SK-N-SH (cell line): ENCODE measurements around the gene XXYLT1. TPM values are rescaled to one million over a fixed set of nuclear protein-coding genes. Genes with fewer than 3 reads are reported as not detected.

Source experiments
- CTCF ChIA-PET: fragments of 300-600, 350-600 bp; formaldehyde crosslinking; extraction: SDS; loops from one replicate; lab custom pipeline; 2021; lab: Yijun Ruan, JAX
- POLR2A ChIA-PET: fragments of 350-600 bp; sonication (Branson Sonifier 250); formaldehyde crosslinking; extraction: SDS; loops from one replicate; lab custom pipeline; 2020; ENCODE audit warnings: antibody characterized with exemption, inconsistent platforms; lab: Yijun Ruan, JAX
- DNase-seq: peaks from one replicate; pipeline ENCODE4 v3.0.0; 2012
- H2AFZ ChIP-seq: fragments of 200-600 bp; sonication (generic); 2 replicates; pipeline ENCODE4 v1.8.1; 2016; ENCODE audit warnings: antibody characterized with exemption, mild to moderate bottlenecking, low read depth
- H3F3A ChIP-seq: fragments of 200-600 bp; sonication (generic); replicated peaks from 2 replicates; pipeline ENCODE3; 2016; ENCODE audit warnings: antibody characterized with exemption, mild to moderate bottlenecking; ENCODE audit not compliant: insufficient read depth
- H3K27ac ChIP-seq, 2 experiments: fragments of 200-500 bp in 1 of 2; fragments of 200-600 bp in 1 of 2; sonication (Bioruptor generic) in 1 of 2; sonication (generic), shearing (Covaris generic) in 1 of 2; 2 replicates each; pipeline versions ENCODE4 v1.5.1 to v1.6.1; 2014 to 2016; ENCODE audit warnings: low read depth in 2 of 2, inconsistent platforms in 1 of 2, low read length in 1 of 2, mild to moderate bottlenecking in 1 of 2, mixed read lengths in 1 of 2
- H3K27me3 ChIP-seq: fragments of 200-600 bp; sonication (generic), shearing (Covaris generic); 2 replicates; pipeline ENCODE4 v1.6.1; 2016; ENCODE audit warnings: mixed run types; ENCODE audit not compliant: insufficient read depth
- H3K36me3 ChIP-seq, 2 experiments: fragments of 200-500 bp in 1 of 2; fragments of 200-600 bp in 1 of 2; sonication (Bioruptor generic) in 1 of 2; sonication (generic) in 1 of 2; replicated peaks in 1 of 2; 2 replicates each; pipeline versions ENCODE3 to v1.5.1; 2014 to 2016; ENCODE audit warnings: low read length in 1 of 2, mild to moderate bottlenecking in 1 of 2; ENCODE audit not compliant: insufficient read depth in 2 of 2, control insufficient read depth in 1 of 2
- H3K4me1 ChIP-seq, 2 experiments: fragments of 200-500 bp in 1 of 2; fragments of 200-600 bp in 1 of 2; sonication (Bioruptor generic) in 1 of 2; sonication (generic), shearing (Covaris generic) in 1 of 2; 2 replicates each; pipeline versions ENCODE4 v1.5.1 to v1.6.1; 2014 to 2016; ENCODE audit warnings: low read depth in 1 of 2, low read length in 1 of 2, mixed run types in 1 of 2; ENCODE audit not compliant: insufficient read depth in 2 of 2, control insufficient read depth in 1 of 2
- H3K4me2 ChIP-seq: fragments of 200-600 bp; sonication (generic), shearing (Covaris generic); 2 replicates; pipeline ENCODE4 v1.6.1; 2017; ENCODE audit warnings: mixed run types
- H3K4me3 ChIP-seq, 2 experiments: fragments of 200-500 bp in 1 of 2; fragments of 200-600 bp in 1 of 2; sonication (Bioruptor generic) in 1 of 2; sonication (generic), shearing (Covaris generic) in 1 of 2; 2 replicates each; pipeline versions ENCODE4 v1.5.1 to v1.8.1; 2014 to 2016; ENCODE audit warnings: low read depth in 2 of 2, inconsistent platforms in 1 of 2, low read length in 1 of 2, mild to moderate bottlenecking in 1 of 2, mixed read lengths in 1 of 2, moderate library complexity in 1 of 2
- H3K79me2 ChIP-seq: fragments of 200-600 bp; sonication (generic); 2 replicates; pipeline ENCODE4 v1.8.1; 2017; ENCODE audit warnings: mild to moderate bottlenecking; ENCODE audit not compliant: insufficient read depth
- H3K9ac ChIP-seq: fragments of 200-600 bp; sonication (generic); 2 replicates; pipeline ENCODE4 v1.6.1; 2017; ENCODE audit warnings: mixed run types
- H3K9me2 ChIP-seq: fragments of 200-600 bp; sonication (generic); 2 replicates; pipeline ENCODE4 v1.6.1; 2017; ENCODE audit warnings: mixed run types
- H3K9me3 ChIP-seq: fragments of 200-600 bp; sonication (generic); 2 replicates; pipeline ENCODE4 v1.6.1; 2017; ENCODE audit warnings: mixed run types, mild to moderate bottlenecking, moderate library complexity
- H4K20me1 ChIP-seq: fragments of 200-600 bp; sonication (generic); 2 replicates; pipeline ENCODE4 v1.6.1; 2017; ENCODE audit warnings: mild to moderate bottlenecking, mixed run types; ENCODE audit not compliant: insufficient read depth
- CTCF ChIP-seq: fragments of 200-600 bp; sonication (generic); IDR thresholded peaks from 2 replicates; pipeline ENCODE4 v1.6.1; 2017; ENCODE audit warnings: antibody characterized with exemption, mild to moderate bottlenecking, moderate library complexity
- ELF1 ChIP-seq: IDR thresholded peaks from 2 replicates; pipeline ENCODE4 v1.4.0; 2012
- EZH2phosphoT487 ChIP-seq: fragments of 200-600 bp; sonication (generic); IDR thresholded peaks from 2 replicates; pipeline ENCODE4 v1.6.1; 2017; ENCODE audit warnings: low read depth, mixed run types, mild to moderate bottlenecking, antibody characterized with exemption, moderate library complexity, borderline replicate concordance
- FOSL2 ChIP-seq: IDR thresholded peaks from 2 replicates; pipeline ENCODE4 v1.4.0; 2012; ENCODE audit warnings: low read depth, mild to moderate bottlenecking, moderate library complexity, borderline replicate concordance
- FOXJ3 ChIP-seq: sonication (generic); formaldehyde crosslinking; IDR thresholded peaks from 2 replicates; pipeline ENCODE4 v1.5.1; 2020; ENCODE audit warnings: mild to moderate bottlenecking, missing genetic modification reagents
- FOXM1 ChIP-seq: IDR thresholded peaks from 2 replicates; pipeline ENCODE4 v1.4.0; 2012; ENCODE audit warnings: low read depth, mild to moderate bottlenecking
- GATA2 ChIP-seq: sonication (generic); formaldehyde crosslinking; IDR thresholded peaks from 2 replicates; pipeline ENCODE4 v1.5.0; 2020; ENCODE audit warnings: mild to moderate bottlenecking, missing genetic modification reagents
- JUND ChIP-seq: IDR thresholded peaks from 2 replicates; pipeline ENCODE4 v1.4.0; 2012
- MAX ChIP-seq: IDR thresholded peaks from 2 replicates; pipeline ENCODE4 v1.4.0; 2012; ENCODE audit warnings: low read depth
- MEF2A ChIP-seq: IDR thresholded peaks from 2 replicates; pipeline ENCODE4 v1.4.0; 2012; ENCODE audit warnings: low read depth, borderline replicate concordance
- NFIC ChIP-seq: IDR thresholded peaks from 2 replicates; pipeline ENCODE4 v1.4.0; 2012; ENCODE audit warnings: borderline replicate concordance
- NRF1 ChIP-seq: IDR thresholded peaks from 2 replicates; pipeline ENCODE4 v1.6.1; 2012; ENCODE audit warnings: low read depth, mild to moderate bottlenecking, low read length
- RCOR1 ChIP-seq: fragments of 150-350 bp; IDR thresholded peaks from 2 replicates; pipeline ENCODE4 v1.6.1; 2017; ENCODE audit warnings: antibody characterized with exemption, low read length
- SIN3A ChIP-seq: IDR thresholded peaks from 2 replicates; pipeline ENCODE4 v1.6.1; 2012; ENCODE audit warnings: low read depth, mild to moderate bottlenecking, low read length, moderate library complexity, borderline replicate concordance
- ZBTB33 ChIP-seq: IDR thresholded peaks from 2 replicates; pipeline ENCODE4 v1.4.0; 2012; ENCODE audit warnings: low read depth, borderline replicate concordance
- WGBS: methylation state at CpG from one replicate; pipeline ENCODE4 v1.1.6; 2017; ENCODE audit warnings: low lambda C conversion rate; 5-methylcytosine and 5-hydroxymethylcytosine counted together
- polyA plus RNA-seq, 3 experiments: library from polyadenylated mRNA; depleted of rRNA; stranded (reverse); fragments of >200 nt; gene quantifications; 2 replicates each; pipeline ENCODE4 v1.2.3, GENCODE V29; 2012

The XXYLT1 gene
- polyA plus RNA-seq, 1 of the 3 experiments (the other 2 are of a cell fraction): 22.6 TPM

- no peaks in the 10 kb centered on the region for H3K27me3 ChIP-seq
- no peaks in the 10 kb centered on the region for H3K36me3 ChIP-seq
- 88% methylated on average over 28 of the region's 36 CpGs for WGBS
- no peak overlapping the region for H2AFZ ChIP-seq
- no peaks in the 10 kb centered on the region for H3K79me2 ChIP-seq
- no peaks in the 10 kb centered on the region for H3F3A ChIP-seq
- no peak overlapping the region for H3K9ac ChIP-seq
- DNase-seq: no peak
- H3K4me2 ChIP-seq: no peak overlapping the region
- H3K9me2 ChIP-seq: no peaks in the 10 kb centered on the region
- CTCF ChIA-PET: interaction anchor here (1.3 to 1.8 kb wide), 4 partner anchors 12 to 391 kb away, joined by 3 to 8 read pairs (median 5); partner anchors contain the start of gene LSG1
- H4K20me1 ChIP-seq: no peaks in the 10 kb centered on the region
- peaks cover 0 to 11% of the 10 kb centered on the region in 2 experiments; a peak in 1 of 4 replicates for H3K4me1 ChIP-seq
- H3K4me3 ChIP-seq: no peak overlapping the region
- POLR2A ChIA-PET: interaction anchor here (0.5 to 0.8 kb wide), 2 partner anchors 16 to 95 kb away, joined by 3 read pairs; no protein-coding TSS in a partner anchor
- no peaks in the 10 kb centered on the region for H3K9me3 ChIP-seq
- no peak for TF ChIP-seq FOSL2
- no peak for TF ChIP-seq EZH2phosphoT487
- no peak for TF ChIP-seq MEF2A
- TF ChIP-seq ZBTB33: no peak
- no peak for TF ChIP-seq GATA2
- TF ChIP-seq MAX: no peak
- TF ChIP-seq FOXM1: no peak
- TF ChIP-seq NFIC: no peak
- no peak for TF ChIP-seq NRF1
- no peak for TF ChIP-seq SIN3A
- no peak for TF ChIP-seq CTCF
- TF ChIP-seq FOXJ3 (CRISPR knock-in tag): no peak
- no peak for TF ChIP-seq RCOR1
- TF ChIP-seq ELF1: no peak
- TF ChIP-seq JUND: no peak
- no peak overlapping the region for H3K27ac ChIP-seq
These were observed 209.0 kb downstream of the XXYLT1 start for GRCh38 chr3:195061756-195062655.
